Mammary epithelial cell (primary cell): ENCODE data around the gene ZSWIM1.
"Not testable (repeated sequence)": the region's sequence is repeated elsewhere in the genome, so short reads cannot be mapped to it uniquely, and the experiment has no call there.

Experiments used
- CTCF ChIP-seq, 2 donors: IDR thresholded peaks in 1 of 2; conservative IDR thresholded peaks in 1 of 2; 2 replicates each; pipeline ENCODE4 v1.5.1; 2011 to 2012; ENCODE audit warnings: inconsistent platforms in 2 of 2, low read length in 2 of 2, mild to moderate bottlenecking in 2 of 2, control low read depth in 1 of 2, low read depth in 1 of 2; ENCODE audit not compliant: insufficient read depth in 1 of 2; ENCODE audit errors: extremely low read depth in 1 of 2
- EZH2 ChIP-seq: IDR thresholded peaks from 2 replicates; pipeline ENCODE4 v1.6.1; 2012; ENCODE audit warnings: low read length, inconsistent platforms, borderline replicate concordance

DNA sequence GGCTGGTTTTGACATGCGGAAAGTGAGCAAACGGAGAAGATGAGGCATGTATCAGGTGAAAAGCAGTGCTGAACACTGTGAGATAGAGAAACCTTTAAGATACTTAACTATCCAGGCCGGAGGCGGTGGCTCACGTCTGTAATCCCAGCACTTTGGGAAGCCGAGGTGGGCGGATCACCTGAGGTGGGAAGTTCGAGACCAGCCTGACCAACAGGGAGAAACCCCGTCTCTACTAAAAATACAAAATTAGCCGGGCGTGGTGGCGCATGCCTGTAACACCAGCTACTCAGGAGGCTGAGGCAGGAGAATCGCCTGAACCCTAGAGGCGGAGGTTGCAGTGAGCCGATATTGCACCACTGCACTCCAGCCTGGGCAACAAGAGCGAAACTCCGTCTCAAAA is 50.7 kb downstream of the ZSWIM1 start:
- not testable (repeated sequence) for TF ChIP-seq CTCF (conservative IDR thresholded peaks at IDR 0.05 in 1 of 2, IDR thresholded peaks at IDR 0.05 in 1 of 2; ENCODE audit: extremely low read depth in 1 of 2, insufficient read depth in 1 of 2, low read depth in 1 of 2, low read length in 2 of 2); EZH2
